Thymus (tissue), 11 donors: ENCODE results near the gene MS4A13. TPM values are rescaled to one million over a fixed set of nuclear protein-coding genes. Genes with fewer than 3 reads are reported as not detected.

Source experiments
- DNase-seq, 9 donors: peaks; one replicate each; pipeline ENCODE4 v3.0.0-alpha.2; 2013; ENCODE audit warnings: low spot score in 9 of 9, low read depth in 6 of 9, missing footprints in 1 of 9
- H3K27ac ChIP-seq, 2 donors: one replicate each; pipeline ENCODE4 v1.5.1; 2013; ENCODE audit warnings: control low read depth in 1 of 2, low read depth in 1 of 2, low read length in 1 of 2, mild to moderate bottlenecking in 1 of 2, moderate library complexity in 1 of 2
- H3K27me3 ChIP-seq, 2 donors: one replicate each; pipeline ENCODE4 v1.5.1; 2013; ENCODE audit warnings: low read length in 1 of 2; ENCODE audit not compliant: control insufficient read depth in 2 of 2, insufficient read depth in 1 of 2
- H3K36me3 ChIP-seq, 2 donors: one replicate each; pipeline ENCODE4 v1.5.1; 2013; ENCODE audit warnings: low read length in 1 of 2, mild to moderate bottlenecking in 1 of 2, moderate library complexity in 1 of 2; ENCODE audit not compliant: control insufficient read depth in 2 of 2, insufficient read depth in 2 of 2
- H3K4me1 ChIP-seq, 2 donors: one replicate each; pipeline ENCODE4 v1.5.1; 2013; ENCODE audit warnings: low read length in 2 of 2; ENCODE audit not compliant: control insufficient read depth in 2 of 2, insufficient read depth in 2 of 2
- H3K4me3 ChIP-seq, 2 donors: one replicate each; pipeline ENCODE4 v1.5.1; 2013; ENCODE audit warnings: low read length in 2 of 2, control low read depth in 1 of 2, mild to moderate bottlenecking in 1 of 2
- H3K9me3 ChIP-seq, 2 donors: one replicate each; pipeline ENCODE4 v1.5.1; 2013; ENCODE audit warnings: low read length in 1 of 2, mild to moderate bottlenecking in 1 of 2; ENCODE audit not compliant: control insufficient read depth in 2 of 2, insufficient read depth in 1 of 2
- WGBS: extraction: QIAGEN DNeasy Blood & Tissue Kit; methylation state at CpG from one replicate; pipeline ENCODE4 v1.1.7; 2013; 5-methylcytosine and 5-hydroxymethylcytosine counted together
- polyA plus RNA-seq: library from polyadenylated mRNA; stranded (reverse); fragments of 200-250 nt; gene quantifications from one replicate; pipeline ENCODE4 v1.2.3, GENCODE V29; 2013
- total RNA-seq: library from RNA; stranded (reverse); fragments of 120-200 nt; gene quantifications from one replicate; pipeline ENCODE4 v1.2.4, GENCODE V29; 2013
- donor health status: healthy.

Gene MS4A13
- total and polyA plus RNA-seq, 2 donors, result not detected

- WGBS, result 90% methylated on average over 5 of the region's 5 CpGs
- H3K27ac ChIP-seq, result no peak overlapping the region
- no peak for DNase-seq
- H3K9me3 ChIP-seq, result no peaks in the 10 kb centered on the region
- no peaks in the 10 kb centered on the region for H3K4me1 ChIP-seq
- no peak overlapping the region for H3K4me3 ChIP-seq
- no peaks in the 10 kb centered on the region for H3K36me3 ChIP-seq
- no peaks in the 10 kb centered on the region for H3K27me3 ChIP-seq
Observed at GRCh38 chr11:60566776-60567175, 51.6 kb downstream of the MS4A13 start.

GRCh38 chr11:60570970-60571369, 55.8 kb downstream of the MS4A13 start:
- 80% methylated on average over 1 of the region's 1 CpG for WGBS
- no peak for DNase-seq
- H3K4me1 ChIP-seq, result no peaks in the 10 kb centered on the region
- H3K36me3 ChIP-seq, result no peaks in the 10 kb centered on the region
- no peaks in the 10 kb centered on the region for H3K9me3 ChIP-seq
- no peak overlapping the region for H3K27ac ChIP-seq
- no peak overlapping the region for H3K4me3 ChIP-seq
- H3K27me3 ChIP-seq, result no peaks in the 10 kb centered on the region

- Histone ChIP-seq H3K4me3 (no peak overlapping the region), H3K27me3 (no peaks in the 10 kb centered on the region), H3K27ac (no peak overlapping the region), H3K4me1 (no peaks in the 10 kb centered on the region), H3K9me3 (no peaks in the 10 kb centered on the region), H3K36me3 (no peaks in the 10 kb centered on the region)
- DNase-seq, result no peak
- 96% methylated on average over 2 of the region's 2 CpGs for WGBS
Observed at GRCh38 chr11:60589611-60590010, 74.4 kb downstream of the MS4A13 start.

Other genes starting within 250 kb of the MS4A13 start
- gene MS4A4A, start 234.7 kb upstream of the MS4A13 start, total RNA-seq, result 14.1 TPM
- gene MS4A4A, start 234.7 kb upstream of the MS4A13 start, polyA plus RNA-seq, result 55.6 TPM
- 0.57 TPM for gene MS4A6E, start 188.1 kb upstream of the MS4A13 start, total RNA-seq
- 2.5 TPM for gene MS4A6E, start 188.1 kb upstream of the MS4A13 start, polyA plus RNA-seq
- 13.4 TPM for gene MS4A7, start 136.9 kb upstream of the MS4A13 start, total RNA-seq
- gene MS4A7, start 136.9 kb upstream of the MS4A13 start, polyA plus RNA-seq, result 21.8 TPM
- 0.42 TPM for gene MS4A14, start 118.9 kb upstream of the MS4A13 start, total RNA-seq
- gene MS4A14, start 118.9 kb upstream of the MS4A13 start, polyA plus RNA-seq, result 1.1 TPM
- gene MS4A5, start 85.8 kb upstream of the MS4A13 start, total RNA-seq, result not detected
- 0.05 TPM for gene MS4A5, start 85.8 kb upstream of the MS4A13 start, polyA plus RNA-seq
- 27.5 TPM for gene MS4A1, start 59.5 kb upstream of the MS4A13 start, total RNA-seq
- 98.4 TPM for gene MS4A1, start 59.5 kb upstream of the MS4A13 start, polyA plus RNA-seq
- gene MS4A12, start 22.6 kb upstream of the MS4A13 start, total RNA-seq, result 0.05 TPM
- gene MS4A12, start 22.6 kb upstream of the MS4A13 start, polyA plus RNA-seq, result 0.39 TPM
- gene MS4A8, start 184.2 kb downstream of the MS4A13 start, total RNA-seq, result 0.14 TPM
- gene MS4A8, start 184.2 kb downstream of the MS4A13 start, polyA plus RNA-seq, result 0.98 TPM
- not detected for gene MS4A18, start 209.3 kb downstream of the MS4A13 start, total RNA-seq
- 0.07 TPM for gene MS4A18, start 209.3 kb downstream of the MS4A13 start, polyA plus RNA-seq
- gene MS4A15, start 241.5 kb downstream of the MS4A13 start, total RNA-seq, result not detected
- gene MS4A15, start 241.5 kb downstream of the MS4A13 start, polyA plus RNA-seq, result 0.23 TPM